Trophoblast cell (in vitro differentiated cells and primary cell): ENCODE results near the gene OR8B4.

ENCODE experiments used
- DNase-seq, 2 donors: peaks; one replicate each; pipeline ENCODE4 v3.0.0-alpha.2; 2016
- H2AFZ ChIP-seq: 2 replicates; pipeline ENCODE4 v1.6.1; 2013; ENCODE audit warnings: low read length, moderate library complexity, mild to moderate bottlenecking; ENCODE audit not compliant: insufficient read depth, poor library complexity
- H2AK5ac ChIP-seq: 2 replicates; pipeline ENCODE4 v1.6.1; 2013; ENCODE audit warnings: mild to moderate bottlenecking, low read length
- H2BK120ac ChIP-seq: 2 replicates; pipeline ENCODE4 v1.6.1; 2013; ENCODE audit warnings: low read length, mild to moderate bottlenecking, moderate library complexity; ENCODE audit not compliant: insufficient read depth, poor library complexity
- H2BK12ac ChIP-seq: 2 replicates; pipeline ENCODE4 v1.6.1; 2013; ENCODE audit warnings: mild to moderate bottlenecking, low read length, moderate library complexity
- H2BK5ac ChIP-seq: 2 replicates; pipeline ENCODE4 v1.6.1; 2013; ENCODE audit warnings: low read length, low read depth, moderate library complexity, mild to moderate bottlenecking; ENCODE audit not compliant: poor library complexity
- H3K14ac ChIP-seq: 2 replicates; pipeline ENCODE4 v1.6.1; 2013; ENCODE audit warnings: mild to moderate bottlenecking, low read length
- H3K18ac ChIP-seq: 2 replicates; pipeline ENCODE4 v1.6.1; 2013; ENCODE audit warnings: mild to moderate bottlenecking, low read length
- H3K23ac ChIP-seq: 2 replicates; pipeline ENCODE4 v1.6.1; 2013; ENCODE audit warnings: low read length
- H3K27ac ChIP-seq: 2 replicates; pipeline ENCODE4 v1.5.1; 2013; ENCODE audit warnings: low read depth, mild to moderate bottlenecking, inconsistent platforms, low read length, moderate library complexity
- H3K27me3 ChIP-seq: 2 replicates; pipeline ENCODE4 v1.6.1; 2013; ENCODE audit warnings: inconsistent platforms, mild to moderate bottlenecking, low read length, moderate library complexity; ENCODE audit not compliant: insufficient read depth
- H3K36me3 ChIP-seq, 2 experiments: 1 replicate in 1 of 2; 2 replicates in 1 of 2; pipeline ENCODE4 v1.6.1; 2013; ENCODE audit warnings: low read length in 2 of 2, mild to moderate bottlenecking in 2 of 2, moderate library complexity in 1 of 2; ENCODE audit not compliant: insufficient read depth in 2 of 2, control insufficient read depth in 1 of 2
- H3K4ac ChIP-seq: 2 replicates; pipeline ENCODE4 v1.6.1; 2013; ENCODE audit warnings: low read depth, mild to moderate bottlenecking, low read length, moderate library complexity
- H3K4me1 ChIP-seq, 2 experiments: 1 replicate in 1 of 2; 2 replicates in 1 of 2; pipeline ENCODE4 v1.6.1; 2013; ENCODE audit warnings: low read length in 2 of 2, mild to moderate bottlenecking in 2 of 2, moderate library complexity in 1 of 2; ENCODE audit not compliant: insufficient read depth in 2 of 2, control insufficient read depth in 1 of 2
- H3K4me2 ChIP-seq: 2 replicates; pipeline ENCODE4 v1.6.1; 2013; ENCODE audit warnings: inconsistent platforms, mild to moderate bottlenecking, low read length, moderate library complexity
- H3K4me3 ChIP-seq: 2 replicates; pipeline ENCODE4 v1.5.1; 2013; ENCODE audit warnings: mild to moderate bottlenecking, low read depth, low read length, inconsistent platforms
- H3K79me1 ChIP-seq: one replicate; pipeline ENCODE4 v1.6.1; 2013; ENCODE audit warnings: low read length
- H3K79me2 ChIP-seq: 2 replicates; pipeline ENCODE4 v1.6.1; 2013; ENCODE audit warnings: low read length, mild to moderate bottlenecking; ENCODE audit not compliant: control insufficient read depth, insufficient read depth, poor library complexity
- H3K9ac ChIP-seq: 2 replicates; pipeline ENCODE4 v1.6.1; 2013; ENCODE audit warnings: mild to moderate bottlenecking, low read length
- H3K9me3 ChIP-seq: 2 replicates; pipeline ENCODE4 v1.6.1; 2013; ENCODE audit warnings: low read depth, mild to moderate bottlenecking, control low read depth, inconsistent platforms, low read length; ENCODE audit not compliant: insufficient read depth
- H4K12ac ChIP-seq: 2 replicates; pipeline ENCODE4 v1.6.1; 2013; ENCODE audit warnings: low read depth, mild to moderate bottlenecking, low read length, moderate library complexity
- H4K8ac ChIP-seq: 2 replicates; pipeline ENCODE4 v1.6.1; 2013; ENCODE audit warnings: low read depth, mild to moderate bottlenecking, low read length, moderate library complexity
- H4K91ac ChIP-seq: one replicate; pipeline ENCODE4 v1.6.1; 2013; ENCODE audit warnings: low read depth, mild to moderate bottlenecking, low read length, moderate library complexity
- WGBS: extraction: QIAGEN DNeasy Blood & Tissue Kit; methylation state at CpG from one replicate; pipeline ENCODE4 v1.1.7; 2013; ENCODE audit warnings: missing lambda C conversion rate; ENCODE audit not compliant: insufficient read length, insufficient coverage; ENCODE audit errors: extremely low coverage; 5-methylcytosine and 5-hydroxymethylcytosine counted together

The OR8B4 gene

GRCh38 chr11:124376280-124376679 lies 48.4 kb downstream of the OR8B4 start:
- H2BK12ac ChIP-seq = no peak overlapping the region
- no peak overlapping the region for H3K4me3 ChIP-seq
- H3K18ac ChIP-seq = no peak overlapping the region
- H2AK5ac ChIP-seq = no peak overlapping the region
- no peak overlapping the region for H4K91ac ChIP-seq
- H3K36me3 ChIP-seq = no peaks in the 10 kb centered on the region
- no peak overlapping the region for H3K14ac ChIP-seq
- no peaks in the 10 kb centered on the region for H3K4me1 ChIP-seq
- H2AFZ ChIP-seq = no peak overlapping the region
- H3K27me3 ChIP-seq = no peaks in the 10 kb centered on the region
- no peaks in the 10 kb centered on the region for H3K79me1 ChIP-seq
- H2BK5ac ChIP-seq = no peak overlapping the region
- no peak overlapping the region for H3K9ac ChIP-seq
- WGBS = no CpG with 5 or more reads among the region's 3 CpGs
- H3K27ac ChIP-seq = no peak overlapping the region
- H3K4ac ChIP-seq = no peak overlapping the region
- H3K23ac ChIP-seq = no peak overlapping the region
- no peak for DNase-seq
- H4K8ac ChIP-seq = no peak overlapping the region
- no peak overlapping the region for H2BK120ac ChIP-seq
- H3K4me2 ChIP-seq = no peak overlapping the region
- no peaks in the 10 kb centered on the region for H3K79me2 ChIP-seq
- no peak overlapping the region for H4K12ac ChIP-seq
- H3K9me3 ChIP-seq = no peaks in the 10 kb centered on the region
